BLaER1 treated with 17β-estradiol and CSF1 and Interleukin-3, amounts not matched to agents 10 nM and 100 nM (cell line): ENCODE data around the gene NDUFA6.
A peak's percentile ranks its signal among the peaks of the same experiment; 100 is the strongest.

Experiments used
- H3K27ac ChIP-seq, 11 experiments: shearing (Covaris generic); formaldehyde crosslinking; 2 replicates each; pipeline ENCODE4 v1.8.1; 2022
- H3K27me3 ChIP-seq, 11 experiments: shearing (Covaris generic); formaldehyde crosslinking; 2 replicates each; pipeline ENCODE4 v1.8.1; 2022
- H3K36me3 ChIP-seq, 11 experiments: shearing (Covaris generic); formaldehyde crosslinking; 2 replicates each; pipeline ENCODE4 v1.8.1; 2022
- H3K4me1 ChIP-seq, 10 experiments: shearing (Covaris generic); formaldehyde crosslinking; 2 replicates each; pipeline ENCODE4 v1.8.1; 2022
- H3K4me2 ChIP-seq, 11 experiments: shearing (Covaris generic); formaldehyde crosslinking; 2 replicates each; pipeline ENCODE4 v1.8.1; 2022
- H3K4me3 ChIP-seq, 10 experiments: shearing (Covaris generic); formaldehyde crosslinking; 2 replicates each; pipeline ENCODE4 v1.8.1; 2022
- H3K9ac ChIP-seq, 11 experiments: shearing (Covaris generic); formaldehyde crosslinking; 2 replicates each; pipeline ENCODE4 v1.8.1; 2022
- H3K9me3 ChIP-seq, 11 experiments: shearing (Covaris generic); formaldehyde crosslinking; replicated peaks in 1 of 11; 2 replicates each; pipeline ENCODE4 v1.8.1; 2022
- H4K20me1 ChIP-seq, 11 experiments: shearing (Covaris generic); formaldehyde crosslinking; 2 replicates each; pipeline ENCODE4 v1.8.1; 2022
- Cebpa-rat ChIP-seq, 11 experiments: shearing (Covaris generic); IDR thresholded peaks; 2 replicates each; pipeline ENCODE4 v1.8.1; 2022

NDUFA6 gene

GRCh38 chr22:42086051-42086450, 4.5 kb downstream of the NDUFA6 start:
- TF ChIP-seq Cebpa-rat (IDR thresholded peaks at IDR 0.05) = no peak
- Histone ChIP-seq H3K9me3 (peaks cover 0 to 17% (median 12%) of the 10 kb centered on the region in 11 experiments; a peak in 18 of 22 replicates), H3K4me3 (no peak overlapping the region), H4K20me1 (peaks cover 0 to 52% (median 22%) of the 10 kb centered on the region in 11 experiments; a peak in 11 of 22 replicates), H3K36me3 (peaks cover 64 to 79% (median 72%) of the 10 kb centered on the region in 11 experiments), H3K9ac (no peak overlapping the region), H3K4me1 (peaks cover 13 to 34% (median 23%) of the 10 kb centered on the region in 10 experiments), H3K27ac (no peak overlapping the region), H3K4me2 (no peak overlapping the region), H3K27me3 (no peaks in the 10 kb centered on the region)

GRCh38 chr22:42084874-42085273, 5.7 kb downstream of the NDUFA6 start:
- Histone ChIP-seq H3K4me1 (peaks cover 19 to 41% (median 30%) of the 10 kb centered on the region in 10 experiments), H3K4me3 (no peak overlapping the region), H3K9me3 (peaks cover 0 to 16% (median 12%) of the 10 kb centered on the region in 11 experiments; a peak in 18 of 22 replicates), H3K27me3 (no peaks in the 10 kb centered on the region), H3K9ac (no peak overlapping the region), H3K36me3 (peaks cover 64 to 79% (median 72%) of the 10 kb centered on the region in 11 experiments), H3K4me2 (no peak overlapping the region), H3K27ac (no peak overlapping the region), H4K20me1 (peaks cover 0 to 52% (median 22%) of the 10 kb centered on the region in 11 experiments; a peak in 11 of 22 replicates)
- no peak for TF ChIP-seq Cebpa-rat (IDR thresholded peaks at IDR 0.05)

GRCh38 chr22:42083119-42083518, 7.5 kb downstream of the NDUFA6 start:
- Histone ChIP-seq H3K4me1 (peaks cover 22 to 40% (median 30%) of the 10 kb centered on the region in 10 experiments), H4K20me1 (peaks cover 0 to 39% (median 15%) of the 10 kb centered on the region in 11 experiments; a peak in 10 of 22 replicates), H3K27ac (no peak overlapping the region), H3K9ac (no peak overlapping the region; a peak in 1 of 22 replicates), H3K27me3 (no peaks in the 10 kb centered on the region), H3K4me3 (no peak overlapping the region), H3K36me3 (peaks cover 55 to 63% (median 61%) of the 10 kb centered on the region in 11 experiments), H3K4me2 (no peak overlapping the region), H3K9me3 (no peaks in the 10 kb centered on the region)
- TF ChIP-seq Cebpa-rat (IDR thresholded peaks at IDR 0.05) = no peak

GRCh38 chr22:42080287-42080686, 10.3 kb downstream of the NDUFA6 start:
- Histone ChIP-seq H3K4me2 (peak overlapping the region; percentile 73 to 98 (median 94)), H3K9ac (peak overlapping the region; percentile 85 to 94 (median 92)), H3K27ac (peak overlapping the region; percentile 87 to 97 (median 93))

GRCh38 chr22:42079319-42080251, 11.0 kb downstream of the NDUFA6 start, which contains the start of gene SMDT1:
SMDT1 (plus strand) TSS chr22:42079700; CDS start chr22:42079769, 69 bp downstream.
- TF ChIP-seq Cebpa-rat (IDR thresholded peaks at IDR 0.05) = no peak
- H3K9me3 ChIP-seq = peaks cover 0 to 11% (median 0%) of the 10 kb centered on the region in 11 experiments; a peak in 6 of 22 replicates

More at GRCh38 chr22:42080287-42080686, 10.3 kb downstream of the NDUFA6 start:
- peaks cover 0 to 6% (median 0%) of the 10 kb centered on the region in 11 experiments; a peak in 6 of 22 replicates for H3K9me3 ChIP-seq
- peaks cover 45 to 61% (median 51%) of the 10 kb centered on the region in 10 experiments for H3K4me1 ChIP-seq
- H4K20me1 ChIP-seq = peaks cover 0 to 13% (median 3%) of the 10 kb centered on the region in 11 experiments; a peak in 6 of 22 replicates
- H3K4me3 ChIP-seq = peak overlapping the region; percentile 60 to 77 (median 70)
- H3K27me3 ChIP-seq = no peaks in the 10 kb centered on the region
- TF ChIP-seq Cebpa-rat (IDR thresholded peaks at IDR 0.05) = no peak
- peaks cover 34 to 48% (median 40%) of the 10 kb centered on the region in 11 experiments for H3K36me3 ChIP-seq

GRCh38 chr22:42078469-42079318, 11.9 kb downstream of the NDUFA6 start:
- peak overlapping the region; percentile 87 to 97 (median 93) for H3K27ac ChIP-seq
- H3K4me2 ChIP-seq = peak overlapping the region; percentile 79 to 98 (median 94)
- peaks cover 19 to 32% (median 24%) of the 10 kb centered on the region in 11 experiments for H3K36me3 ChIP-seq
- peak overlapping the region; percentile 85 to 94 (median 92) for H3K9ac ChIP-seq
- peaks cover 0 to 6% (median 0%) of the 10 kb centered on the region in 11 experiments; a peak in 2 of 22 replicates for H4K20me1 ChIP-seq
- H3K4me3 ChIP-seq = peak overlapping the region; percentile 42 to 77 (median 70)
- peaks cover 0 to 14% (median 6%) of the 10 kb centered on the region in 11 experiments; a peak in 10 of 22 replicates for H3K27me3 ChIP-seq
- peaks cover 58 to 77% (median 67%) of the 10 kb centered on the region in 10 experiments for H3K4me1 ChIP-seq
- H3K9me3 ChIP-seq = peaks cover 0 to 11% (median 0%) of the 10 kb centered on the region in 11 experiments; a peak in 6 of 22 replicates
- no peak for TF ChIP-seq Cebpa-rat (IDR thresholded peaks at IDR 0.05)

More at GRCh38 chr22:42079319-42080251, 11.0 kb downstream of the NDUFA6 start, which contains the start of gene SMDT1:
- Histone ChIP-seq H3K4me1 (peaks cover 52 to 68% (median 58%) of the 10 kb centered on the region in 10 experiments), H3K36me3 (peaks cover 27 to 41% (median 33%) of the 10 kb centered on the region in 11 experiments), H3K4me2 (peak within 1 kb of the TSS; percentile 79 to 98 (median 95)), H3K27ac (peak within 1 kb of the TSS; percentile 87 to 97 (median 93)), H4K20me1 (peaks cover 0 to 6% (median 0%) of the 10 kb centered on the region in 11 experiments; a peak in 3 of 22 replicates), H3K9ac (peak within 1 kb of the TSS; percentile 85 to 94 (median 92)), H3K4me3 (peak within 1 kb of the TSS; percentile 60 to 77 (median 70)), H3K27me3 (peaks cover 0 to 5% (median 0%) of the 10 kb centered on the region in 11 experiments; a peak in 5 of 22 replicates)

GRCh38 chr22:42077486-42078125, 13.0 kb downstream of the NDUFA6 start:
- Histone ChIP-seq H3K36me3 (peaks cover 8 to 21% (median 13%) of the 10 kb centered on the region in 11 experiments), H3K4me2 (peak overlapping the region; percentile 79 to 98 (median 94)), H3K4me3 (peak overlapping the region in 2 of 10 experiments; percentile 14 to 28; a peak in 2 of 20 replicates), H3K9me3 (peaks cover 0 to 11% (median 0%) of the 10 kb centered on the region in 11 experiments; a peak in 6 of 22 replicates), H3K27me3 (peaks cover 0 to 20% (median 11%) of the 10 kb centered on the region in 11 experiments; a peak in 10 of 22 replicates), H3K4me1 (peaks cover 66 to 85% (median 74%) of the 10 kb centered on the region in 10 experiments), H3K27ac (peak overlapping the region; percentile 25 to 97 (median 92); a peak in 18 of 22 replicates), H4K20me1 (no peaks in the 10 kb centered on the region; a peak in 1 of 22 replicates), H3K9ac (peak overlapping the region in 10 of 11 experiments; percentile 9 to 94 (median 92); a peak in 15 of 22 replicates)
- TF ChIP-seq Cebpa-rat (IDR thresholded peaks at IDR 0.05) = no peak
